SHP77 (cell line): Measurements from ENCODE around the gene UFD1.
A peak's percentile ranks its signal among the peaks of the same experiment; 100 is the strongest.

Experiments used
- DNase-seq, 2 experiments: peaks; one replicate each; lab custom pipeline; 2025; lab: John Stamatoyannopoulos, UW

The UFD1 gene, protein sequence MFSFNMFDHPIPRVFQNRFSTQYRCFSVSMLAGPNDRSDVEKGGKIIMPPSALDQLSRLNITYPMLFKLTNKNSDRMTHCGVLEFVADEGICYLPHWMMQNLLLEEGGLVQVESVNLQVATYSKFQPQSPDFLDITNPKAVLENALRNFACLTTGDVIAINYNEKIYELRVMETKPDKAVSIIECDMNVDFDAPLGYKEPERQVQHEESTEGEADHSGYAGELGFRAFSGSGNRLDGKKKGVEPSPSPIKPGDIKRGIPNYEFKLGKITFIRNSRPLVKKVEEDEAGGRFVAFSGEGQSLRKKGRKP

DNA sequence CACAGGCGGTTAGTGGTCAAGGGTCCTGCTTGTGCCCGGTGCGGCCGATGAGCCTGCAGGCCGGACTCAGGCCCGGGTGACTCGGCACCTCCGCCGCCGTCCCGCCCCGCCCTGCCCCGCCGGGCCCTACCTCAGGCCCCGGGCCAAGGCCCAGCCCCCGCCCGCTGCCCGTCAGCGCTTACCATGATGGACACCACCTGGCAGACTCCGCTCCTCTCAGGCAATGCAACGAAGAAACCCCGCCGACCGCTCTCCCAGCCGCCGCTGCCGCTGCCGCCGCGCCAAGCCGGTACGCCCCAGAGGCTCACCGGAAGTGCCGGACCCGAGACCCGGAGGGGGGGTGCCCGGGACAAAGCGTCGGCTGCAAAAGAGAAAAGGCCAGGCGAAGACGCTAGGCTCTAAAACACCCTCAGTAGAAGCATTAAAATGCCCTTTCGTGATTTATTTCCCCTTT is at the start of gene UFD1:
UFD1 (minus strand) TSS at position 293 of the 454 bp plus-strand sequence; CDS start at position 185, 108 bp downstream.
- DNase-seq: peak; percentile 78 to 80

DNA sequence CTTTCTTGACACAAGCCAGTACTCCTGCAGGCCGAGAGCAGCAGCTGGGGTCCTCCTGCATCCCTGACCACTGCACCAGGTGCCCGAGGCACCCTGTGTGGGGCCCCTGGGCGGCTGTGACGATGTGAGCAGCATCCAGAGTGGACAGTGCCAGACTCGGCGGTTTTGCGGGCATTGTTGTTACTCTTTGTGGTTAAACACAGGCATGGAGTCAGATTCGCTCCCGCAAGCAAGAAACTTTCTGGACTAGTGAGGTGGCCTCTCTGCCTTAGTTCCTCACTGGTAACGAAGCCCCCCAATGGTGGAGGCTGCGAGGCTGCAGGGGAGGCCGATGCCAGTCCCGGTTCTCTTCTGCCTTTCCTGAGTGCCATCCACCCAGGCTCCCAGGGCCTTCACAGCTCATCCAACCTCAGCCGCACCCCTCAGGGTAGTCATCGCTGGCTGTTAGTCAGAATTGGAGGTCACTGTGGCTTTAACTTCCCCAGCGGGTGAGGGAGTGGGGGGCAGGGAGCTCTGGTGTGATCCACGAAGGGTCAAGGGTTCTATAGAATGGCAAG is 48.9 kb upstream of the UFD1 start:
- peak in 1 of 2 experiments; percentile 16 for DNase-seq

DNA sequence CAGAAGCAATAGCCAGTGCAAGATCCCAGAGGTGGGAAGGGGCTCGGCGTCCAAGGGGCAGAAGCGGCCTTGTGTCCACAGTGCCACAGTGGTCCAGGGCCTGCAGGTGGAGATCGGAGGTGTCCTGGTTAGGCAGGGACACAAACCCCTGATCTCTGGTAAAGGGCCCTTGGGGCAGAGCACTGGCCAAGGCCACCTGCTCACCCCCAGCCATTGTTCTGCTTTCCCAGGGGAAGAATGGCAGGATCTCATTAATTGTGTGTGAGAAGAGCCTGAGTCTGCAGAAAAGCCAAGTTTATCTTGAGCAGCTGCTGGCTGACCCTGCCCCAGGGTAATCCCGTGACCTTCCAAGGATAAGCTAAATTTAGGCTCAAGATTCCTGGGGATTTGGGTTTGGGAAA is 48.3 kb upstream of the UFD1 start:
- no peak for DNase-seq

DNA sequence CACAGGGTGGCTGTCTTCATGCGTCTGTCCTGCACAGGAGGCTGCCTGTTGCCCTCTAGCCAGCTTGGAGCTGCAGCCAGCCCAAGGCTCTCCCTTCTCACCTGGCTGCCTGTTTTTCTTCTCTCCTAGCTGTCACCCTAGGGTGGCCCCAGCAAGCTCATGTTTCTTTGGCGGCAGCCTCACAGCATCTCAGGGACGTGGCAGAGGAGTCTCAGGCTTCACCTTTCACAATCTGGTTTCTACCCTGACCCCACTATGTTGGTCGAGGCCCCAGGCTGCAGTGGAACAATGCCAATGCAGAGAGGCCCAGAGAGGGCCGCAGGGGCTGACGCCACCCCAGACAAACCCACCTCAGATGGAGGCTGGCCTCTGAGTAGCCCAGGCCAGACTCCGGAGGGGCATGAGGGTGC is 47.7 kb upstream of the UFD1 start:
- no peak for DNase-seq

DNA sequence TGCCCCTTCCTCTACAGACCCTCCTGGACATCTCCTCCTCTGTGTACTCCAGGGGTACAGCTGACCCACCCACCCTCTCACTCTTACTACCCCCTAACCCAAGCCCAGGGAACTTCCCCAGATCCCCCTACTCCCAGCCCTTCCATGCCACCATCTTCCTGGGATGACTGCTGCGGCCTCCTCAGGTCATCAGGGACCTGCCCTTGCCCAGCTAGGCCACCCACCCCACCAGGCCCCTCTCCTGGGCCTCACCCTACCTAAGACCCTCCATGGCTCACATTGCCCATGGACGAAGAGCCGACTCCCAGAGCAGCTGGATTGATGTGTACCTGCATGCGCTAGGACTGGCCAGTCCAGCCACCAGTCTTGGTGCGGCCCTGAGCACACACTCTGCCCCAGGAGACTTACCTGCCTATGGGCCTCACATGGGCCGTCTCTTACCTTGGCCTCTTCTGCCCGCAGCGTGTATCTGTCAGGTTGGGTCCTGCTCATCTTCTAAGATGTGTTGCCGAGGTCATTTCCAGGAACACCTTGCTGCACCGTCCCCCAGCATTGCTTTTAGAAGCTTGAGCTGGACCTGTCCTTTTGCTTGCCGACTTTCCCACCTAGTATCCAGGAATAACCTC is 47.2 kb upstream of the UFD1 start:
- DNase-seq: no peak

DNA sequence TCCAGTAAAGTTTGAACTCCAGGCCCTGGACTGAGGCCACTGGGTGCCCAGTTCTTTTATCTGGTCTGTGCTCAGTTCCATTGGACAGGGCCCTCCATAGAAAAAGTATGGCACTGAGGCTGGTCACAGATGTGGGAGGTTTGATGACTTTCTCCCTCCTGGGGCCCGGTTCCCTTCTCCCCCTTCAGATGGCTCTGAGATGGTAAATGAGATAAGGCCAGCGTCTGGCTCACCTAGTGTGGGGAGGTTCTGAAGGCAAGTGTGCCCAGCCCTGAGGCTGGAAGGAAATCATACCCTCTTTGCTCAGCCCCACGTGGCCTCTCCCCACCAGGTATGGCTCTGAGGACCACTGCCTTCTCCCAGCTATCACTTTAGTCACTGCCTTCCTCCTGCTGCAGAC is 46.7 kb upstream of the UFD1 start:
- DNase-seq: no peak

DNA sequence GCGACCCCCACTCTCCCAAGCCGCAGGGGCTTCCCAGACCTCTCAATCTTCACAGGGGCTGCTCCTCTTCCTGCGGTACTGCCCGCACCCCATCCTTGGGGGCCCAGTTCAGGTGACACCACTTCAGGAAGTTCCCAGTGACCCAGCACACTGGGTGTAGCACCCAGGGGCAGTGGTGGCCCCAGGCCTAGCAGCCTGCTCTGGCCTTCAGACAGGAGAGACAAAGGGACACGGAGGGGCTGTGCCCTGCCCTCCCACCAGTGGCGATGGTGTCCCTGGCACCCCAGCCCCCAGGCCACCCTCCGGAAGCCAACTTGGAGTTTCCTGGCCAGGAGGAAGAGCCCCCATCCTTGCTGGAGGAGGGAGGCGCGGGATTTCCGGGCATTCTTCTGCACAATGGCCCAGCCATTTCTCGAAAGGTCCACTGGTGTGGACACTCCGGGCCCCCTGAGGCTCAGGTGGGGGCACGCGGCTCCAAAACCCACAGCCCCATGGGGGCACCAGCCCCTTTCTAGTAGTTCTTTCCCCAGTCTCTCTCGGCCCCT is 46.2 kb upstream of the UFD1 start:
- no peak for DNase-seq

DNA sequence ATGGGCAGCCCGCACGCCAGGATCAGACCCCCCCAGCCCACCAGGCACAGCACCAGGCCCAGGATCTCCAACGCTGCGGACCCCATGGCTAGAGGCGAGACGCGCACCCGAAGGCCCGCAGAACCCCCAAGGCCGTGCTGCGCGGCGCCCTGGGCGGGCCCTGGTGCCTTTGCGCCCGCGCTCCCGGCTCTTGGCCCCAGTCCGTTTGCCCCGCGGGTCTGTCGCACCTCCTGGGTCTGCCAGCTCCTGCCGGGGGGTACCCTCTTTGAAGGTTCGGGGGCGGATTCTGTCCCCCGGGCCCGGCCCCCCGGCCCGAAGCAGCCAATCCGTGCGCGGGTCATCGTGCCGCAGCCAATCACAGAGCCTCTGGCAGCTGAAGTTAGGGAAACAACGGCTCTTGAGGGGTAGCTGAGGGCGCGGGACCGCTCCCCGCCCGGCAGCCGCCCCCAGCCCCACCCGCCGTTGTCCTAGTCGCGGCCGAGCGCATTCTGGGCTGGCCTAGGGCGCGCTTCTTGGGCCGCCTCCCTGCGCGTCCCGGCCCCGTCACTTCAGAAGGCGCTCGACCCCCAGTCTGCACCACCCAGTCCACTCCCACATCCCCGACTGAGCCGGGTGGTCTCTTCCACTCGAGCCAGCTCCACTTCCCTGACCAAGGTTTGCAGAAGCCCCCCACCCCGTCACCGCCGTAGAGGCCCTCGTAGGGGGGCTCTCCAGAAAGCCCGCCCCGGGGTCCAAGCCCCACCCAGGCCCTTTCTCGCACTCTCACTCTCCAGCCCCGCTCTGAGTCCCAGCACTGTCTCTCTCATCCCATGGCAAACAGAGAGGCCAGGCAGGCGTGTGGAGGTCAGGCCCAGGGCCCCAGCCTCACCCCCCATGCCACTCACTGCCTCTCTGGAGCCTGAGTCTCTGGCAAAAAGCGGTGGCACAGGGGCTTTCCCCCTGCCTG is 45.5 kb upstream of the UFD1 start, which contains the start of gene CLDN5:
CLDN5 (minus strand) TSS at position 241 of the 946 bp plus-strand sequence; CDS start at position 86, 155 bp downstream.
- DNase-seq: peak in 1 of 2 experiments; percentile 59

DNA sequence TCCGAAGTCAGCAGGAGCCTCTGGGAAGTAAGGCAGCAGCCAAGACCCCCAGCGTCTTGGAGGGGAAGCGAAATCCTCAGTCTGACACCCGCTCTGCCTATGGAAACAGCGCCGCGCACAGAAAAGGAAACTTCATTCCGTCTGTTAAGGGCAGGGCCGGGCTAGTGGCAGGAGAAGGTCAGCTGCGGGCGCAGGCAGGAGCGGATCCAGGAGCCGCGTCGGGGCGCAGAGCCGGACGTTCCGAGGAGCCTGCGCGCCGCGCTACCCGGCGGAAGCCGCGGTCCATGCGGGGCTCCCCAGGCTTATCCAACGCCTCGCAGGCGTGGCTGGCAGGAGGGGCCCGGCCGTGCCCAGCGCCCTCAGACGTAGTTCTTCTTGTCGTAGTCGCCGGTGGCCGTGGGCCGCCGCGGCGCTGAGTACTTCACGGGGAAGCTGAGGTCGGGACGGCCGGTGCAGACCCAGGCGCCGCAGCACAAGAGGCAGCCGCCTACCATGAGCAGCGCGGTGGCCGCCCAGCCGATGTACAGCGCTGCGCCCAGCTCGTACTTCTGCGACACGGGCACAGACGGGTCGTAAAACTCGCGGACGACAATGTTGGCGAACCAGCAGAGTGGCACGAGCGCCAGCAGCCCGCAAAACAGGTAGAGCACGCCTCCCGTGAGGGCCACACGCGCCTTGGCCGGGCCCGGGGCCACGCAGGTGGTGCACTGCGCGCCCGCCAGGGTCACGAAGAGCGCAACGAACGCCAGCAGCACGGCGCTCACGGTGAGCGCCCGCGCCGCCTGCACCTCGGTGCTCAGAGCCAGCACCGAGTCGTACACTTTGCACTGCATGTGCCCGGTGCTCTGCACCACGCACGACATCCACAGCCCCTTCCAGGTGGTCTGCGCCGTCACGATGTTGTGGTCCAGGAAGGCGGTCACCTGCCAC is 44.5 kb upstream of the UFD1 start:
- no peak for DNase-seq

DNA sequence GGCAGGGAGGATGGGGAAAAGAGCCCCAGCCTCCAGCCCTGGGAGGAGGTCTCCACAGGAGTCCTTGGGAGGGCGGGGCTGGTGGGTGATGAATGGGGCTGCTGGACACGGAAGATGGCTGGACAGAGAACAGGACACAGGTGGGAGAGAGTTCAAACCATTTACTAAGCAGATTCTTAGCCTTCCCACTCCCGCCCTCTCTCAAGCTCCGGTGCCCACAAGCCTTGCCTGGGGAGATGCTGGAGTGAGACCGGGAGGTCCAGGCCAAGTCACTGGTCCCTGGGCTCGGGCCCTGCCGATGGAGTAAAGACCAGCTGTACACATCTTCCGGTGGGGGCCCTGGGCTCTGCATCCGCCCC is 43.9 kb upstream of the UFD1 start:
- DNase-seq: no peak

DNA sequence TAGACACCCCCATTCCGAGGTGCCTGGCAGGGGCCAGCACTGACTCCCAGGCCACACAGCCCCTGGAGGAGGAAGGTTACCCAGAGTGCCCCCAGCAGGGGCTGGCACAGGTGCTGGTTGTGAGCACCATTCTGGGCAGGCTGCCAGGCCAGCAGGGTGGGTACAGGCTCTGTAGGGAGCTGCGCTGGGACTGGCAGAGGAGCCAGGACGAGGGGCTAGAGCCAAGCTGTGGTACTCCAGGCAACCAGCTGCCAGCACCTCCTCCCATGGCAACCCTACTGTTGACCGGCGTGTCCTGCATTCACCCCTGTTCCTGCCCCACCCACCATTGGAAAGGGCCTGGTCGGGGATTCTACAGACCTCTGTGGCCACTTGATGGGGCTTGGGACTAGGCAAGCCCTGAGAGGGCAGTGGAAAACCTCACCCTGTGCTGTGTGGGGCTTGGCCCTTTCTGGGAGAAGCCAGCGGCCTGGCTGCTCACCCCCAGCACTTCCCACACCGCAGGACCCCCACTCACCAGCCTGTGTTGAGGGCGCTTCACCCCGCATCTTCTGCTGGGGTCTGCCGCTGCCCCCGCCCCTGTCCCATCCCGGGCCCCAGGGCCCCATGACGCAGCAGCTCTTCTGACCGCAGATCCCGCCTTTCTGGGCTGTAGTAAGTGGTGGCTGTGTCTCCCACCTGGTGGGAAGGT is 43.3 kb upstream of the UFD1 start:
- DNase-seq: peak; percentile 44 to 75

DNA sequence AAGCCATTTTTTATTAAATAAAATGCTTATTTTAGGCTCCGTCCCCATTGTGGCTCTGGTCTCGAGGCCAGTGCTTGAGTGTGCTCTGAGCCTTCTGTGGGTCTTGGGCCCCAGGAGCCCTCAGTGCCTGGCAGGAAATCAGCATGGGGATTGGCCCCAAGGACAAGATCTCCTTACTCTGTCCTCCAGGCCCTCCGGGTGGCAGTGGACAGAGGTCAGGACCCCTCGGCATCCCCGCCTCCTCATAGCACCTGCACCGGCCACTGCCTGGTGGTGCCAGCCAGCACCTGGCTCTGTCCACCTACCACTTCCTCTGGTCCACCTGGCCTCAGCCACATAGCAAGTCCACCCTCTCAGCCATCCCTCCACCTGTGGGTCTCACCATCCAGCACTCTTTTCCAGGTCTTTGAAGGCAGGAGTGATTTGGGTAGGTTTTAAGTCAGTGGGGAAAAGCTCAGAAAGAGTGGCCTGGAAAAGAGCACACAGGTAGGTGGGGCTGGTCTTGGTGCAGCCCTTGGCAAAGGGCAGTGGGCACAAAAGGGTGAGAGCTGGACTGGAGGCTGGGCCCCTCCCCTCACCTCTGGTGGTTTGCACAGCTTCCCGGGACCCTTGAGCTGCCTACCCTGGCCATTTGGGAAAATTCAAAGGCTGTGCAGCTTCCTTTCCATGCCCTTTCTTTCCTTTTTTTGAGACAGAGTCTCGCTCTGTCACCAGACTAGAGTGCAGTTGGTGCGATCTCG is 41.7 kb upstream of the UFD1 start:
- DNase-seq: no peak

DNA sequence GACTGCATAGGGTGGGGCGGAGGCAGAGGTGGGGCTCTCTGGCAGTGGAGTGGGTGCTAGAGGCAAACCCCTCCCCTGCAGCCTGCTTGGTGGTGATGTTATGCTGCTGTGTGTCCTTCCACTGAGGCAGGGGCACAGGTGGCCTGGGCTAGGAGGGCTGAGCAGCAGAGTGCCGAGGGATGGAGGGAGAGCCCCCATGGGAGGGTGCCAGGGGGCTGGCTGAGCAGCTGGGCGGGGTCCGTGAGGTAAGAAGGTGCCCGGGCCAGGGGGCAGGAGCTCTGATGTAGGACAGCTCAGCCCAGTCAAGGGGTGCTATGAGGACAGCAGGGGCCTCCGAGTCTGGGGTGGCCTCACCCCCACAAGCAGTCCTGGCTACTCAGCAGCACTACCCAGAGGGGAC is 41.0 kb upstream of the UFD1 start:
- DNase-seq: no peak

DNA sequence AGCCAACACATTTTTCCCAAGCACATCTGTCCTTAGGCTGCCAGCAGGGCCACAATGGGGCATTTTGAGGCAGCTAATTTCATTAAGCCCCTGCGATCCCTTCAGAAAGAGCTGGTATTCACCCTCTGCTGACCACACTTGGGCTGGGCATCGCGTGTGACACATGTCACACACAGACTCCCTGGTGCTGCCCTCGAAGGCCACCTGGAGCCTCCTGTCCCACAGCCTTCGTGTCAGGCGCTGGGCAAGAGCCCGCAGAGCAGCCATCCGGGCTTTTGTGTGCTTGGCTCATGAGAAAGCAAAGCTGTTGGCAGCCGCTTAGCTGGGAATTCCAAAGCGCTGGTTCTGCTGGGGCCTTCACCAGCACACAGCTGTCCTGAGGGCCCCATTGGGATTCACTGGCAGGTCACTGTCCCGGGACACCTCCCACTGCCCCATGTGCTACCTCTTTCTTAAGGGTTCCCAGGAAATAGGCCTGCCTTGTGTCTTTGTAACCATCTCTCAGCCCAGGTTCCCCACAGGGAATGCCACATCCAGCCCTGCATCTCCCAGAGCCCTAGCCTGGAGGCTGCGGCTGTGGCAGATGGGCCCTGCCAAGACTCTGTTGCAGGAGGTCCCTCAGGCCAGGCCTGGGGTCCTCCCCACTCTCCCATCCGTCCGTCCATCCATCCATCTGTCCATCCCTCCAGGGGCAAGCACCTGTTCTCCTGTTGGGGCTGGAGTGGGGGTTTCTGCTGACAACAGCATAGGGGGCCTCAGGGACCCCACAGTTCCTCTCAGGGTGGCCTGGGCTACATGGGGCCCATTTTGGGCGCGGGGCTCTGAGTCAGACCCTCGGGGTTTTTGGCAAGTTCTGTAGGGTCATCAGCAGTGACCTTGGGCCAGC is 40.3 kb upstream of the UFD1 start:
- no peak for DNase-seq

DNA sequence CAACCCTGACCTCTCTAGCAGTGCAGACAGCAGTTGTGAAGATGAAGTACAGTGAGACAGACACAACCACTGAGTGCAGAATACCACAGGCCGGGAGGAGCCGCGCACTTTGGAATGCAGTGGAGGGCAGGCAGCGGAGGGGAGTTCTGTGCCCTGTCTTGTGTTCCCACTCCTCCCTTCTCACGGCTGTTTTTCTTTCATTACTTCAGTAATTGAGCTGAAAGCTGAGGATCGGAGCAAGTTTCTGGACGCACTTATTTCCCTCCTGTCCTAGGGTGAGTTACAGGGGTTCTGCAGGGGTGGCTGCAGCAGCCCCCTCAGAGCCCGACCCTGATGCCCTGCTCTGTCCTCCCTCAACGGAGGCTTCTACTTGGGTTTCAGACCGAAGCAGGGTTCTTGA is 39.6 kb upstream of the UFD1 start:
- DNase-seq: no peak

DNA sequence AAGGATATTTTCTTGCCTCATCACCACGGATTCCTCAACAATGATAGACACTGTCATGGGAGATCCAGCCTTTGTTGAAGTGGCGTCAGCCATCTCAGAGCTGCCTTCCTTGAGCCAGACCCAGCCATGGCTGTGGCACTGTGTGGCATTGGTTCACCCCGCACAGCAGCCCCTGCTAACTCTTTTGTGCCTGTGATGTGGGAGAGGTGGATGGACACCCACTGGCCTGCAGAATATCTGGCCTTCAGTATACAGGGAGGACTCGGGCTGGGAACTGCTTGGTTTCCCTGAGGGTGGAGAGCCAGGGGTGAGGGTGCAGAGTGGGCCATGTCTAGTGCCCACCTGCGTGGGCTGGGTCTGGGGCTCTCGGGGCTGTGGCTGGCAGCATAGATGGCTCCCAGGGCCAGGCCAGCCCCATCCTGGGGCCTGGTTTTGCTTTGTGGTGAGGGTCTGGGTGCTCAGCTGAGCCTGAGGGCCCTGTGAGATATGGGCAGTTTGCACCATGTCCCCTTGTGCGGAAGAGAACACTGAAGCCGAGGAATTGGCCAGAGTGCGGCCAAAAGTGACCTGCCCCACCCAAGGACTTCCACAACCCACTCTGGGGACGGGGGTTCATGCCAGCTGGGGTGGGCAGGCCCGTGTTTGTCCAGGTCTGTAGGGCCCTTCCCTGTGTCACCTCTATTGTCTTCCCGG is 39.1 kb upstream of the UFD1 start:
- no peak for DNase-seq

DNA sequence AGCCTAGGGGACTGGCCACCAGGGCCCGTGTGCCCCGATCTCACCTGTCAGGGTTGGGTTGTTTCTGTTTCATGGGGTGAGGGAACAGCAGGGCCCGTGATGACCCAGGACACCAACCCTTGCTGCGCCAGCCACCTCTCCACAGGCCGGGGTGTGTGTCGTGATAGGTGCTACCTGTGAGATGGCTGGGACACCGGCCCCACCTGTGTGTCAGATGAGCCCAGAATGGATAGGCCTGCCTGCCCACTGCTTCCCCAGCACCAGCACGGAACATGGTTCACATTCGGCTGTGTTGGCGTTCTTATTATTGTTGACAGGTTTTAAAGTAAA is 38.1 kb upstream of the UFD1 start:
- no peak for DNase-seq
